ENCODE results near the gene DLG1.

The DLG1 gene

GRCh38 chr3:197003461-197004385 is 294.7 kb downstream of the DLG1 start:
- DNase-seq (ENCODE audit: insufficient read length, low spot score): no peak
- TF ChIP-seq POLR2A (IDR thresholded peaks at IDR 0.05; ENCODE audit: low read depth, low read length): no peak
- no peak for FAIRE-seq

- TF ChIP-seq POLR2A (IDR thresholded peaks at IDR 0.05; ENCODE audit: low read depth, low read length): peak; percentile 46
- DNase-seq (ENCODE audit: insufficient read length, low spot score) (peak; percentile 98), FAIRE-seq (no peak)
These were observed 295.5 kb downstream of the DLG1 start for GRCh38 chr3:197002701-197003454.

GRCh38 chr3:197001972-197002700 is 296.3 kb downstream of the DLG1 start:
- DNase-seq (ENCODE audit: insufficient read length, low spot score) (no peak), FAIRE-seq (no peak)
- TF ChIP-seq POLR2A (IDR thresholded peaks at IDR 0.05; ENCODE audit: low read depth, low read length): no peak

GRCh38 chr3:197001106-197001971 is 297.1 kb downstream of the DLG1 start:
- FAIRE-seq (no peak), DNase-seq (ENCODE audit: insufficient read length, low spot score) (no peak)
- no peak for TF ChIP-seq POLR2A (IDR thresholded peaks at IDR 0.05; ENCODE audit: low read depth, low read length)

GRCh38 chr3:197000211-197000610 is 298.2 kb downstream of the DLG1 start:
- no peak for FAIRE-seq
- DNase-seq (ENCODE audit: insufficient read length, low spot score): no peak
- TF ChIP-seq POLR2A (IDR thresholded peaks at IDR 0.05; ENCODE audit: low read depth, low read length): no peak

GRCh38 chr3:196998966-196999760 is 299.2 kb downstream of the DLG1 start:
- no peak for DNase-seq (ENCODE audit: insufficient read length, low spot score)
- no peak for TF ChIP-seq POLR2A (IDR thresholded peaks at IDR 0.05; ENCODE audit: low read depth, low read length)
- FAIRE-seq: no peak

- no peak for TF ChIP-seq POLR2A (IDR thresholded peaks at IDR 0.05; ENCODE audit: low read depth, low read length)
- DNase-seq (ENCODE audit: insufficient read length, low spot score) (no peak), FAIRE-seq (no peak)
These were observed 301.1 kb downstream of the DLG1 start for GRCh38 chr3:196997311-196997710.

- DNase-seq (ENCODE audit: insufficient read length, low spot score) (no peak), FAIRE-seq (no peak)
These were observed 301.8 kb downstream of the DLG1 start for GRCh38 chr3:196996454-196997265.

GRCh38 chr3:196995646-196996355 is 302.6 kb downstream of the DLG1 start:
- DNase-seq (ENCODE audit: insufficient read length, low spot score) (no peak), FAIRE-seq (no peak)
- TF ChIP-seq POLR2A (IDR thresholded peaks at IDR 0.05; ENCODE audit: low read depth, low read length): no peak

More at GRCh38 chr3:196996454-196997265, 301.8 kb downstream of the DLG1 start:
- no peak for TF ChIP-seq POLR2A (IDR thresholded peaks at IDR 0.05; ENCODE audit: low read depth, low read length)

GRCh38 chr3:196995027-196995426 is 303.4 kb downstream of the DLG1 start:
- FAIRE-seq (no peak), DNase-seq (ENCODE audit: insufficient read length, low spot score) (no peak)
- no peak for TF ChIP-seq POLR2A (IDR thresholded peaks at IDR 0.05; ENCODE audit: low read depth, low read length)

- no peak for FAIRE-seq
- no peak for TF ChIP-seq POLR2A (IDR thresholded peaks at IDR 0.05; ENCODE audit: low read depth, low read length)
- no peak for DNase-seq (ENCODE audit: insufficient read length, low spot score)
These were observed 304.4 kb downstream of the DLG1 start for GRCh38 chr3:196994056-196994455.

All from H54 (cell line).